C4-2B (cell line): ENCODE measurements around the gene AANAT.

Experiments used
- H3K27ac ChIP-seq: fragments of 450-650 bp; 2 replicates; pipeline ENCODE4 v1.5.1; 2017
- ZFX ChIP-seq: fragments of 450-650 bp; IDR thresholded peaks from 2 replicates; pipeline ENCODE4 v1.6.1; 2017
- TF ChIP-seq, protein P1 (sequence below): fragments of 450-650 bp; conservative IDR thresholded peaks from 2 replicates; pipeline ENCODE4 v1.5.1; 2017; ENCODE audit warnings: mild to moderate bottlenecking

Gene AANAT

DNA sequence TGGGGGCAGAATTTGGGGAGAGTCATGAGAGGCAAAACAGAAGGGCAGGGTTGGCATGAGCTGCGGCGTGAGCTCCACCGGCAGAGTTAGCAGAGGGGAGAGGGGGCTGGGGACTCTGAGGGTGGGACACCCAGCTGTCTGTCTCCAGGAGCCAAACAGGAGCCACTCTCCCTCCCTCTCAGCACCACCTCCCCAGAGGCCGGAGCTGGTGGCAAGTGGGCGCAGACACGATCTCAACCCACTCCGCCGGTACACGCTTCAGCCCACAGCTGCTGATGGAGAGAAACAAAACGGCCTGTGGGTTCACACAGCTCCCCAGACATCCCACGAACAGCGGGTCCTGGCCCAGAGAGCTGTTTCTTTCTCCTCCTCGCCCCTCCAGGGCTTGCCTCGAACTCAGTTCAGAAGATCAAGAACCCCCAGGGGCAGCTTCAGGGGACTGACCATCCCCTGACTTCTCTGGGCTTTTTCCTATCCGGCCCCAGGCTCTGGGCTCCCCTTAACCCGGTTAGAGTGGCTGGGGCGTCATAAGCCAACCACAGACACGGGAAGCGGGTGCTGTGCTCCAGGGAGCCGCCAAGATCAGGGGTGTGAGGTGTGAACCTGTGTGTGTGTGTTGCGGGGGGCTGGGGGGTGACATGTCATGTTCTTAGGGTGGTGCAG, 26.2 kb downstream of the AANAT start:
- H3K27ac ChIP-seq, result no peak overlapping the region
- TF ChIP-seq, protein P1, sequence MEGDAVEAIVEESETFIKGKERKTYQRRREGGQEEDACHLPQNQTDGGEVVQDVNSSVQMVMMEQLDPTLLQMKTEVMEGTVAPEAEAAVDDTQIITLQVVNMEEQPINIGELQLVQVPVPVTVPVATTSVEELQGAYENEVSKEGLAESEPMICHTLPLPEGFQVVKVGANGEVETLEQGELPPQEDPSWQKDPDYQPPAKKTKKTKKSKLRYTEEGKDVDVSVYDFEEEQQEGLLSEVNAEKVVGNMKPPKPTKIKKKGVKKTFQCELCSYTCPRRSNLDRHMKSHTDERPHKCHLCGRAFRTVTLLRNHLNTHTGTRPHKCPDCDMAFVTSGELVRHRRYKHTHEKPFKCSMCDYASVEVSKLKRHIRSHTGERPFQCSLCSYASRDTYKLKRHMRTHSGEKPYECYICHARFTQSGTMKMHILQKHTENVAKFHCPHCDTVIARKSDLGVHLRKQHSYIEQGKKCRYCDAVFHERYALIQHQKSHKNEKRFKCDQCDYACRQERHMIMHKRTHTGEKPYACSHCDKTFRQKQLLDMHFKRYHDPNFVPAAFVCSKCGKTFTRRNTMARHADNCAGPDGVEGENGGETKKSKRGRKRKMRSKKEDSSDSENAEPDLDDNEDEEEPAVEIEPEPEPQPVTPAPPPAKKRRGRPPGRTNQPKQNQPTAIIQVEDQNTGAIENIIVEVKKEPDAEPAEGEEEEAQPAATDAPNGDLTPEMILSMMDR, result no peak
- TF ChIP-seq ZFX, result no peak

DNA sequence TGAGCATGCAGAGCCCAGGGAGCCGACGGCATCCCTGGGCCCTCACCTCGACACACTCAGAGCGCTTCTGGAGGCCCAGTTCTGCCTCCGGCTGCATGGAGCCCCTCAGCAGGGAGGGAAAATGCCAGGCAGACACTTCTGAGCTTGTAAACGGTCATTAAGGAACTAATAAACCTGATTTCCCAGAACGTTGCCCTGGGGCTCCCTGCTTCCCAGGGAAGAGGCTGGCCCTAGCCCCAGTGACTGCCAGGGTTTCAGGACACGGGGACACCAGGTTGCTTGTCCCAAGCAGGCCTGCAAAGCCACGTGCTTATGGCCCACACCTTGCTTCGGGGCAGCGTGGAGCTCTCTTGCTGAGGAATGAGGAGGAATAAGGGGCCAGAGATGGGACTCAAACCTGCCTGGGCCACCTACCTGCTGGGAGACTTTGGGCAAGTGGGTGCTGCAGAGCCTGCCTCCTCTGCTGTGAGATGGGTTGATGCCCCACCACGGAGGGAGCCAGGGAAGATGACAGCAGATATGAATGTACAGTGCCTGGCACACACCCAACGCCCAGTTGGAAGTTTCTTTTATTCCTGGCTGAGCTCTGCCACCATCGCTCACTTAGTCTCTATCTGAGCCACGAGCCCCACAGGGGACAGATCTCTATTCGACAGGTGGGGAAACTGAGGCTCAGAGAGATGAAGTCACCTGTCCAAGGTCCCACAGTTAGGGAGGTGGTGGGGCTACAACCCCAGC, 28.4 kb downstream of the AANAT start:
- H3K27ac ChIP-seq, result peak overlapping the region; percentile 33
- TF ChIP-seq ZFX, result peak; percentile 26; the same call in 1 of the 2 replicates
- TF ChIP-seq, protein P1, result no peak

DNA sequence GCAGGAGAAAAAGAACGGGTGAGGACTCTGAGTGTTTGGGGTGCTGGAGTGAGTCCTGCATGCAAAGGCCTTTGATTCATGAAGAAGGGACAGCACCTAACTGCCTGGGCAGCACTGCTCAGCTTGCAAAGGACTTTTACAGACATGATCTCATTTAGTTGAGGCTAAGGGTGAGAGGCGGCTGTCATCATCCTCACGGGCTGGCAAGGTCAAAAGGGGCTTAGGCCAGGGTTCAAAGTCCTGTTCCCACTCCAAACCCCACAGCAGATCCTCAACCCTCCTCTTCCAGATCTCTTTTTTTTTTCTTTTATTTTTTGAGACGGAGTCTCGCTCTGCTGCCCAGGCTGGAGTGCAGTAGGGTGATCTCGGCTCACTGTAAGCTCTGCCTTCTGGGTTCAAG, 29.1 kb downstream of the AANAT start:
- TF ChIP-seq, protein P1, result no peak
- TF ChIP-seq ZFX, result no peak
- H3K27ac ChIP-seq, result peak overlapping the region; percentile 33

DNA sequence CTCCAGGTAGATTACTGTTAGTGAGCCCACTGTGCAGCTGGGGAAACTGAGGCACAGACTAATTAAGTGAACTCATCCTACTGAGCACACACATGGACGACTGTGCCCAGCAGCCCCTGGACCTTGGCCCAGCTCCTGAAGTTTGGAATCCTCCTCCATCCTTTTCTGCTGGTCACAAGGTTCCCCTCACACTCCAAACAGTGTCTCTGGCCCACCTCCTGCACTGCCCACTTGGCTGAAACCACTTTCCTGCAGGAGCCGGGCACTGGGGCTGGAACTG, 30.2 kb downstream of the AANAT start:
- H3K27ac ChIP-seq, result no peak overlapping the region
- TF ChIP-seq, protein P1, result no peak
- no peak for TF ChIP-seq ZFX

DNA sequence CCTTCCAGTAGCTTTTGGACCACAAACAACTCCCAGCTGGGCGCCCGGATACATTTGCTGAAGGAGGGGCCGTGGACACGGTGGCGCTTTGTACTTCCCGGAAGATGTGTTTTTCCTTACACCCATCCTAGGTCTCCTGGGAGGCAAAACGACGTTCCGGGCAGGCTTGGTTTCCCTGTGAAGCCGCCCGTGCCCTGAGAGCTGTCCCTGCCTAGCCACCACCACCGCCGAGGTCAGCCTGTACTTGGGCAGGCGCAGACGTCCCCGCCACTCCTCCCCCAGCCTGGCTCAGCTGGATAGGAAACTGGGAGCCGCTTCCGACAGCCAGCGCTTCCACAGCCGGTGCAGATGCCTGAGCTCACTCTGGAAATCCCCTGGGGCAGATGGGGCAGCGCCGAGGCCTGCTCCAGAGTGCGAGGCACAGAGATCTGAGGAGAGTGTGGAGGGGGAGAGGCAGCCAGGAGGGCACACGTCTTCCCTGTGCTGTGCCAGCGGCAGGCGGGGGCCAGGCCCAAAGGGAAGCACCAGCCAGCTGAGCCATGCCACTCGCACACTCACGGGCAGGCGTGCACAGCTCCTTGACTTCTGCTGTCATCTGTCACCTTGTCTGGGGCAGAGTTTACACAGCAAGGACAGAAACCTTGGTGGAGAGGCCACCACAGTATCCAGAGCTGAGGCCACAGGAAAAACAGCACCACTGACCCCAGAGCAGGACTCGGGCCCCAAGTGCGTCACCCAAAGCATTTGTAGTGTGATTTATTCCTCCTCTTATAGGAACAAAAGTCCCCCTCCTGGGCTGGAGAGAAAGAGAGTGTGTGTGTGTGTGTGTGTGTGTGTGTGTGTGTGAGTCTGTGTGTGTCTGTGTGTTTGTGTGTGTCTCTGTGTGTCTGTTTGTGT, 30.8 kb downstream of the AANAT start:
- no peak overlapping the region for H3K27ac ChIP-seq
- TF ChIP-seq, protein P1, result no peak
- TF ChIP-seq ZFX, result no peak

DNA sequence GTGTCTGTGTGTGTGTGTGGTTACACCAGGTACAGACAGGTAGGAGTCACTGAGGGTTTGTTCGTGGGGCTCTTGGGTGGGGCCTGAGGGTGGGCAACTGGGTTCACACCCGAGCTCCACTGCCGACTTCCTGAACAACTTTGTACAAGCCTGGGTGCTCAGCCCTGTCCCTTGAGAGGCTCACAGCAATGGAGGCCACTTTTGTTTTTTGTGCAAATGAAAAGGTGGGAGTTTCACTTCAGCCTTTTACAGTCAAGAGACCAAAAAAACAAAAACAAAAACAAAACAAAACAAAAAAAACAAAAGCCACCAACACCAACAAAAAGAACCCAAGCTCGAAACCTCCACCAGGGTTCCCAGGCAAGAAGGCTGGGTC, 31.5 kb downstream of the AANAT start:
- TF ChIP-seq ZFX, result no peak
- TF ChIP-seq, protein P1, result no peak
- no peak overlapping the region for H3K27ac ChIP-seq

DNA sequence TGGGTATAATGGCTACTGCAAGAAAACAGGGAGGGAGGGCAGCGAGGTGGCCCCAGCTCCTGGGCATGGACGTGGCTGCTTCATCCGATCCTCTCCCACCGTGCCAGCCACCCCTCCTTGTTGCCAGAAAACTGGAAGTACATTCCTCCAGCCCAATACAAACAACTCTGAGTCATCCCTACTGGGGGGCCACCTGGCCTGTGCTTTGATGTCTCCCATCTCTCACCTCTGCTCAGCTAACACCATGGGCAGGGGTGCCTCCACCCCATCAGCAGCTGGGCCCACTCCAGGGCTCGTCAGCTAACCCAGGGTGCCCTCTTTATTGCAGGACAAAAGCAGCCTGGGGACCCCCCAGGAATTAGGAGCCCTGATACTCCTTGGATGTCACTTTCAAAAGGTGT, 31.9 kb downstream of the AANAT start:
- H3K27ac ChIP-seq, result no peak overlapping the region
- TF ChIP-seq ZFX, result no peak
- TF ChIP-seq, protein P1, result no peak
